HepG2 (cell line): ENCODE data around the gene NEURL1B. TPM values are rescaled to one million over a fixed set of nuclear protein-coding genes. Genes with fewer than 3 reads are reported as not detected.
A peak's percentile ranks its signal among the peaks of the same experiment; 100 is the strongest.

ENCODE experiments used
- ARHGAP35 ChIP-seq: sonication (generic); formaldehyde crosslinking; IDR thresholded peaks from 2 replicates; pipeline ENCODE4 v1.9.0; 2022; ENCODE audit warnings: mild to moderate bottlenecking, inconsistent platforms, moderate library complexity, missing genetic modification reagents, borderline replicate concordance
- CBX5 ChIP-seq: sonication (generic); formaldehyde crosslinking; IDR thresholded peaks from 2 replicates; pipeline ENCODE4 v1.4.0; 2020; ENCODE audit warnings: missing genetic modification reagents, borderline replicate concordance
- DZIP1 ChIP-seq: sonication (generic); formaldehyde crosslinking; IDR thresholded peaks from 2 replicates; pipeline ENCODE4 v1.5.0; 2020; ENCODE audit warnings: mild to moderate bottlenecking, missing genetic modification reagents
- FOXO1 ChIP-seq: sonication (generic); formaldehyde crosslinking; IDR thresholded peaks from 2 replicates; pipeline ENCODE4 v1.4.0; 2020; ENCODE audit warnings: missing genetic modification reagents
- HNF1A ChIP-seq, 2 experiments: sonication (generic) in 1 of 2; formaldehyde crosslinking in 1 of 2; IDR thresholded peaks; 2 replicates each; pipeline versions ENCODE4 v1.4.0 to v1.6.1; 2016 to 2020; ENCODE audit warnings: borderline replicate concordance in 1 of 2, low read depth in 1 of 2, mild to moderate bottlenecking in 1 of 2, missing genetic modification reagents in 1 of 2
- KLF13 ChIP-seq: sonication (generic); formaldehyde crosslinking; IDR thresholded peaks from 2 replicates; pipeline ENCODE4 v1.4.0; 2020; ENCODE audit warnings: mild to moderate bottlenecking, missing genetic modification reagents
- MAFK ChIP-seq, 2 experiments: IDR thresholded peaks in 1 of 2; conservative IDR thresholded peaks in 1 of 2; 2 replicates each; pipeline ENCODE4 v1.6.1; 2011; ENCODE audit warnings: improper control_type of control experiment in 2 of 2, low read length in 2 of 2
- MXD3 ChIP-seq: IDR thresholded peaks from 2 replicates; pipeline ENCODE4 v1.6.1; 2016; ENCODE audit warnings: mild to moderate bottlenecking, missing biosample characterization, missing genetic modification reagents
- RERE ChIP-seq: IDR thresholded peaks from 2 replicates; pipeline ENCODE4 v1.6.1; 2016; ENCODE audit warnings: low read depth, missing genetic modification reagents, missing compliant biosample characterization
- SP1 ChIP-seq, 2 experiments: fragments of 450-650 bp in 1 of 2; sonication (generic) in 1 of 2; formaldehyde crosslinking in 1 of 2; IDR thresholded peaks; 2 replicates each; pipeline versions ENCODE4 v1.4.0 to v1.6.1; 2016 to 2020; ENCODE audit warnings: missing genetic modification reagents in 1 of 2
- SRSF9 ChIP-seq: fragments of 200-400 bp; formaldehyde crosslinking; IDR thresholded peaks from 2 replicates; pipeline ENCODE4 v1.6.1; 2018; ENCODE audit warnings: borderline replicate concordance, mild to moderate bottlenecking, low read depth, low read length; ENCODE audit not compliant: insufficient read depth, poor library complexity, severe bottlenecking
- ZNF251 ChIP-seq: sonication (generic); formaldehyde crosslinking; IDR thresholded peaks from 2 replicates; pipeline ENCODE4 v1.9.0; 2021; ENCODE audit warnings: mild to moderate bottlenecking, missing genetic modification reagents
- ZNF414 ChIP-seq: sonication (generic); formaldehyde crosslinking; IDR thresholded peaks from 2 replicates; pipeline ENCODE4 v1.5.0; 2020; ENCODE audit warnings: missing genetic modification reagents
- polyA plus RNA-seq, 8 experiments: library from polyadenylated mRNA; depleted of rRNA in 3 of 8; stranded (reverse) in 7 of 8; unstranded in 1 of 8; fragments of >200 nt; fragmentation: Illumina TruSeq in 4 of 8; extraction: Trizol in 4 of 8; gene quantifications; 2 replicates each; pipeline versions ENCODE4 v1.2.1 to v1.2.3, GENCODE V29; 2011 to 2016; ENCODE audit warnings: low read depth in 4 of 8, missing spikeins in 1 of 8, mixed read lengths in 1 of 8; ENCODE audit not compliant: insufficient read depth in 1 of 8
- total RNA-seq, 5 experiments: library from RNA; depleted of rRNA; stranded (reverse); fragments of >200 nt; fragmentation: Illumina TruSeq; extraction: Trizol; gene quantifications; 2 replicates each; pipeline ENCODE4 v1.2.3, GENCODE V29; 2016; ENCODE audit warnings: low read depth in 1 of 5

NEURL1B gene
- total and polyA plus RNA-seq, 2 of the 13 experiments (the other 11 are each of a cell fraction or from before 2014, with no cell fraction given), result 0.09 to 0.13 TPM

GRCh38 chr5:172730981-172731679 is 90.1 kb downstream of the NEURL1B start (continued):
- TF ChIP-seq SRSF9 (no peak), DZIP1 (CRISPR knock-in tag) (peak; percentile 44; the same call in 1 of the 2 replicates), KLF13 (CRISPR knock-in tag) (no peak), RERE (CRISPR knock-in tag) (peak; percentile 15; the same call in 1 of the 2 replicates), CBX5 (CRISPR knock-in tag) (peak; percentile 95), FOXO1 (peak; percentile 96), HNF1A (IDR thresholded peaks at IDR 0.05; ENCODE audit: low read depth) (no peak), HNF1A (CRISPR knock-in tag; IDR thresholded peaks at IDR 0.05; ENCODE audit: borderline replicate concordance) (peak; percentile 44; the same call in 1 of the 2 replicates), SP1 (IDR thresholded peaks at IDR 0.05) (no peak), SP1 (CRISPR knock-in tag; IDR thresholded peaks at IDR 0.05) (0 out of 2 replicates have a peak, but pooled peaks have one; percentile 11), ZNF251 (no peak), ZNF414 (no peak), MAFK (conservative IDR thresholded peaks at IDR 0.05 in 1 of 2, IDR thresholded peaks at IDR 0.05 in 1 of 2; ENCODE audit: low read length in 2 of 2) (no peak), MXD3 (peak; percentile 96), ARHGAP35 (no peak)
